ENCODE results near the gene GNL1. TPM values are rescaled to one million over a fixed set of nuclear protein-coding genes. Genes with fewer than 3 reads are reported as not detected.
"Not testable (repeated sequence)": the region's sequence is repeated elsewhere in the genome, so short reads cannot be mapped to it uniquely, and the experiment has no call there.

Gene GNL1
- total RNA-seq, 2 experiments from 2014 or later = 64.0 to 73.5 TPM

GRCh38 chr6:30517767-30518504, 38.4 kb downstream of the GNL1 start:
- not testable (repeated sequence) for H3K4me3 Mint-ChIP-seq; ATAC-seq; H3K9me3 Mint-ChIP-seq (ENCODE audit: low read depth); DNase-seq; H3K27me3 Mint-ChIP-seq
- CTCF ChIA-PET = interaction anchor here (0.7 to 4.4 kb wide), 7 partner anchors 9 to 35 kb away, joined by 3 to 42 read pairs (median 4); no protein-coding TSS in a partner anchor
- Mint-ChIP-seq H3K27ac (peak overlapping the region; percentile 34), H3K36me3 (peaks cover 18% of the 10 kb centered on the region), H3K4me1 (peaks cover 36% of the 10 kb centered on the region)

DNA sequence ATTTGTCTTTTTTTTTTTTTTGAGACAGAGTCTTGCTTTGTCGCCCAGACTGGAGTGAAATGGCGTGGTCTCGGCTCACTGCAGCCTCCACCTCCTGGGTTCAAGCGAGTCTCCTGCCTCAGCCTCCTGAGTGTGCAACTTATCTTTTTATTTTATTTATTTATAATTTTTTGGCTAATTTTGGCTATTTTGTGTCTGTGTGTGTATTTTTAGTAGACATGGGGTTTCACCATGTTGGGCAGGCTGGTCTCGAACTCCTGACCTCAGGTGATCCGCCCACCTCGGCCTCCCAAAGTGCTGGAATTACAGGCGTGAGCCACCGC, 39.6 kb downstream of the GNL1 start:
- not testable (repeated sequence) for ATAC-seq; H3K27me3 Mint-ChIP-seq; DNase-seq; H3K9me3 Mint-ChIP-seq (ENCODE audit: low read depth)
- H3K4me1 Mint-ChIP-seq = peaks cover 33% of the 10 kb centered on the region
- peak overlapping the region; percentile 74 for H3K4me3 Mint-ChIP-seq
- peak overlapping the region; percentile 92 for H3K27ac Mint-ChIP-seq
- H3K36me3 Mint-ChIP-seq = peaks cover 14% of the 10 kb centered on the region
- CTCF ChIA-PET = interaction anchor here (0.6 to 4.4 kb wide), 11 partner anchors 9 to 313 kb away, joined by 3 to 42 read pairs (median 3); no protein-coding TSS in a partner anchor

DNA sequence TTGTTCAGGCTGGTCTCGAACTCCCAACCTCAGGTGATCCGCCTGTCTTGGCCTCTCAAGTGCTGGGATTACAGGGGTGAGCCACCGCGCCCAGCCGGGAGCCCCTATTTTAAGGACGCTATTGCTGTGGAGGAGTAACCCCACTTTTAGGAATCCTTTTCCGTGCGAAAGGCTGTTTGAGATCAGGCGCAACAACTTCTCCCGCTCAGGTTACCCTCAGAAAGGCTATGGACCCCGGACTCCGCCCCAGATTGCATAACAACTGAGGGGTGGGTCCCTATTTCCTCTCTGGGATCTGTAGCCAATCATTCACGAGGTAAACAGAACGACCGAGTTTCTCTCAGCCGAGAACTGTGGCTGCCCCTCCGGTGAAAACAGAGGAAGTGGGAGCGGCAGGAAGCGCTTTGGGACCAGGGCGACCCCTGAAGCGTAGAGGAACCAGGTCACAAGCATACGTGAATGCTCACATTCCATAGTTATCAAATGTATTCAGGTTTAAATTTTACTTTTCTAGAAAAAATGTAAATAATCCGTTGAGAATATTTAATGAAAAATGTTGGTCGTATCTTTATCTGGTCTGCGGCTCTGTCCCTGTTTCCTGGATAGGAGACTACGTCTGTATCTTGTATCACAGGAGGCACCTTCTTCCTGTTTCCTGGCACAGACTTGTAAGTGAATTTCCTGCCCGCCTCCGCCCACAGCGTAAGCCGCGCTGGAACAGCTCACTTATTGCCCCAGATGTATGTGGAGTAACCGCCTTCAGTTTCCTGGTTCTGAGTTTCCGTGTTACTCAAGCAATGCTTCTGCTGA, 40.1 kb downstream of the GNL1 start:
- Mint-ChIP-seq H3K27ac (peak overlapping the region; percentile 92), H3K36me3 (peaks cover 14% of the 10 kb centered on the region), H3K4me1 (peaks cover 37% of the 10 kb centered on the region), H3K4me3 (peak overlapping the region; percentile 74), H3K27me3 (no peaks in the 10 kb centered on the region), H3K9me3 (ENCODE audit: low read depth) (no peaks in the 10 kb centered on the region)
- DNase-seq = peak; percentile 97
- CTCF ChIA-PET = interaction anchor here (0.6 to 4.4 kb wide), 11 partner anchors 10 to 313 kb away, joined by 3 to 42 read pairs (median 4); no protein-coding TSS in a partner anchor
- peak; percentile 94 for ATAC-seq

- H3K27me3 Mint-ChIP-seq = no peaks in the 10 kb centered on the region
- no peak for DNase-seq
- ATAC-seq = no peak
- H3K9me3 Mint-ChIP-seq (ENCODE audit: low read depth) = no peaks in the 10 kb centered on the region
- peaks cover 44% of the 10 kb centered on the region for H3K4me1 Mint-ChIP-seq
- H3K27ac Mint-ChIP-seq = peak overlapping the region; percentile 92
- peaks cover 12% of the 10 kb centered on the region for H3K36me3 Mint-ChIP-seq
- CTCF ChIA-PET = interaction anchor here (2.2 to 4.4 kb wide), 2 partner anchors 16 to 17 kb away, joined by 7 to 42 read pairs; no protein-coding TSS in a partner anchor
- peak overlapping the region; percentile 74 for H3K4me3 Mint-ChIP-seq
Measured at GRCh38 chr6:30515106-30515505, 41.2 kb downstream of the GNL1 start.

DNA sequence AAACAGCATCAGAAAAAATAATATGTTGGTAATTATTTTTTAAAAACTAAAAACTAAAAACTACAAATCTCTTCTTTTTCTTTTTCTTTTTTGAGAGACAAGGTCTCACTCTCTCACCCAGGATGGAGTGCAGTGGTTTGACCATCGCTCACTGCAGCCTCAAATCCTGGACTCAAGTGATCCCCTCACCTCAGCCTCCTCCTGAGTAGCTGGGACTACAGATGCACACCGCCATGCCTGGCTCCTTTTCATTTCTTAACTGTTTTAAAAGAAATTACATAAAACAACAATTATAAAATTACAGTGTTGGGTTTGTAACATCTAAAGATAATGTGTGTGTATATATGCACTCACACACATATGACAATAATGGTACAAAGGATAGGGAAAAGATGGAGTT, 42.8 kb downstream of the GNL1 start:
- Mint-ChIP-seq H3K9me3 (ENCODE audit: low read depth) (no peaks in the 10 kb centered on the region), H3K27me3 (no peaks in the 10 kb centered on the region), H3K4me1 (peaks cover 53% of the 10 kb centered on the region), H3K27ac (no peak overlapping the region), H3K36me3 (peaks cover 5% of the 10 kb centered on the region), H3K4me3 (no peak overlapping the region)
- no peak for ATAC-seq
- CTCF ChIA-PET = interaction anchor here (1.2 to 2.2 kb wide), 3 partner anchors 19 to 31 kb away, joined by 3 to 7 read pairs (median 3); no protein-coding TSS in a partner anchor
- no peak for DNase-seq

DNA sequence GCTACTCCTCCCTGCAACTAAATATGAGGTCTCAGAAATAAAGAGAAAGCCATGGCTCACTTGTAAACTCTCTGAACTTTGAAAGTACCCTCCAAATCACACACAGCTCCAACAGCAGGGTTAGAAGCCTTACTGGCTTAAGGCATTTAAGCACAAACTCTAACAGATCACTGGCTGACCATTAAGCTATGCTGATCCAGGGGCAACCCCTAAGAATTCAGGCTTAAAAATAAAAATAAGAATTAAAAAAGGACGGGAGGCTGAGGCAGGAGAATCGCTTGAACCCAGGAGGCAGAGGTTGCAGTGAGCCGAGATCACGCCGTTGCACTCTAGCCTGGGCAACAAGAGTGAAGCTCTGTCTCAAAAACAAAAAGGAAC, 45.1 kb downstream of the GNL1 start:
- ATAC-seq = no peak
- no peak overlapping the region for H3K27ac Mint-ChIP-seq

GRCh38 chr6:30510419-30511168, 45.7 kb downstream of the GNL1 start:
- CTCF ChIA-PET = interaction anchor here (0.8 to 4.7 kb wide), 11 partner anchors 10 to 144 kb away, joined by 3 to 39 read pairs (median 6); no protein-coding TSS in a partner anchor
- H3K27ac Mint-ChIP-seq = no peak overlapping the region
- no peak overlapping the region for H3K4me3 Mint-ChIP-seq

More for the DNA sequence above, 45.1 kb downstream of the GNL1 start:
- H3K36me3 Mint-ChIP-seq = peaks cover 2% of the 10 kb centered on the region
- no peaks in the 10 kb centered on the region for H3K9me3 Mint-ChIP-seq (ENCODE audit: low read depth)
- H3K27me3 Mint-ChIP-seq = no peaks in the 10 kb centered on the region
- peaks cover 57% of the 10 kb centered on the region for H3K4me1 Mint-ChIP-seq
- CTCF ChIA-PET = interaction anchor here (0.8 to 4.7 kb wide), 8 partner anchors 10 to 34 kb away, joined by 3 to 39 read pairs (median 6); no protein-coding TSS in a partner anchor
- no peak for DNase-seq
- H3K4me3 Mint-ChIP-seq = no peak overlapping the region

DNA sequence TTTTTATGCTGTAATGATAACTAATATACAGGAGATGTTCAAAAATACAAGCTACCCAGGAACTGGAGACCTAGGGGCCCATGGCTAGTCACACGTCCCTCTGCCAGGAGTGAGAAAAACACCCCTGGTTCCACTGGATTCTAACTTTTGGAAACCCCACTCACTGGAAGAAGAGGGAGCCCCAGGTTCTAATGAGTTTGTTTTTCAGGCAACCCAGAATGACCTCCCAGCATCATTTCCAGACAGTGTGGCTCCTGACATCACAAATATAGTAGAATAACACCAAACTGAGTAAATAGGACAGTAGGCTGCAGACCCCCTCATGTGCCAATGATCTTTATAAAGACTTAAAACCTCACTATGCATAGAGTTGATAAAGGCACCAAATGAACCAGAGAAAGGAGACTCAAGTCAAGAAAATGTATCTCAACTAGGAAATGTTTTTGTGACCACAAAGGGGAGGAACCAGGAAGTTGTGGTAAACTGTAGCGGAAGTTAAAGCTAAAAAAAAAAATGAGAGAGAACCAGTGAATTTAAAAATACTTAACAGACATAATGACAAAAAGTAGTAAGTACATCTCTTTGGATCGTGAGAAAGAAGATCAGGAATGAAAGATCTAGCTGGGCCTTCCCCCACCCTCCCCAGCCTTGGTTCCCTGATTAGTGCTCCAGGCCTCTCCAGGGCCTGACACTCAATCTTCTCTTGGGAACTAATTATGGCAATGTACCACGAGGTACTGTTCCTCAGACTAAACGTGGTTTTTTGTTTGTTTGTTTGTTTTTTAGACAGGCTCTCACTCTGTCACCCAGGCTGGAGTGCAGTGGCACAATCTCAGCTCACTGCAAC, 47.2 kb downstream of the GNL1 start:
- DNase-seq (no peak), ATAC-seq (peak; percentile 76)
- no peaks in the 10 kb centered on the region for H3K9me3 Mint-ChIP-seq (ENCODE audit: low read depth)
- H3K36me3 Mint-ChIP-seq = peaks cover 2% of the 10 kb centered on the region
- H3K27ac Mint-ChIP-seq = peak overlapping the region; percentile 90
- H3K4me1 Mint-ChIP-seq = peaks cover 46% of the 10 kb centered on the region
- CTCF ChIA-PET = interaction anchor here (0.9 to 4.7 kb wide), 13 partner anchors 8 to 145 kb away, joined by 3 to 39 read pairs (median 4); no protein-coding TSS in a partner anchor
- peak overlapping the region; percentile 48 for H3K4me3 Mint-ChIP-seq
- no peaks in the 10 kb centered on the region for H3K27me3 Mint-ChIP-seq

More at GRCh38 chr6:30510419-30511168, 45.7 kb downstream of the GNL1 start:
- Mint-ChIP-seq H3K4me1 (peaks cover 54% of the 10 kb centered on the region), H3K9me3 (ENCODE audit: low read depth) (no peaks in the 10 kb centered on the region), H3K36me3 (peaks cover 2% of the 10 kb centered on the region), H3K27me3 (no peaks in the 10 kb centered on the region)
- no peak for DNase-seq
- ATAC-seq = no peak

GRCh38 chr6:30507849-30508827, 48.2 kb downstream of the GNL1 start:
- Mint-ChIP-seq H3K9me3 (ENCODE audit: low read depth) (no peaks in the 10 kb centered on the region), H3K36me3 (peaks cover 2% of the 10 kb centered on the region), H3K27ac (peak overlapping the region; percentile 90), H3K4me3 (peak overlapping the region; percentile 48), H3K4me1 (peaks cover 46% of the 10 kb centered on the region), H3K27me3 (no peaks in the 10 kb centered on the region)
- peak; percentile 21 for ATAC-seq
- CTCF ChIA-PET = interaction anchor here (1.0 to 4.7 kb wide), 9 partner anchors 10 to 90 kb away, joined by 3 to 39 read pairs (median 9); no protein-coding TSS in a partner anchor
- no peak for DNase-seq

DNA sequence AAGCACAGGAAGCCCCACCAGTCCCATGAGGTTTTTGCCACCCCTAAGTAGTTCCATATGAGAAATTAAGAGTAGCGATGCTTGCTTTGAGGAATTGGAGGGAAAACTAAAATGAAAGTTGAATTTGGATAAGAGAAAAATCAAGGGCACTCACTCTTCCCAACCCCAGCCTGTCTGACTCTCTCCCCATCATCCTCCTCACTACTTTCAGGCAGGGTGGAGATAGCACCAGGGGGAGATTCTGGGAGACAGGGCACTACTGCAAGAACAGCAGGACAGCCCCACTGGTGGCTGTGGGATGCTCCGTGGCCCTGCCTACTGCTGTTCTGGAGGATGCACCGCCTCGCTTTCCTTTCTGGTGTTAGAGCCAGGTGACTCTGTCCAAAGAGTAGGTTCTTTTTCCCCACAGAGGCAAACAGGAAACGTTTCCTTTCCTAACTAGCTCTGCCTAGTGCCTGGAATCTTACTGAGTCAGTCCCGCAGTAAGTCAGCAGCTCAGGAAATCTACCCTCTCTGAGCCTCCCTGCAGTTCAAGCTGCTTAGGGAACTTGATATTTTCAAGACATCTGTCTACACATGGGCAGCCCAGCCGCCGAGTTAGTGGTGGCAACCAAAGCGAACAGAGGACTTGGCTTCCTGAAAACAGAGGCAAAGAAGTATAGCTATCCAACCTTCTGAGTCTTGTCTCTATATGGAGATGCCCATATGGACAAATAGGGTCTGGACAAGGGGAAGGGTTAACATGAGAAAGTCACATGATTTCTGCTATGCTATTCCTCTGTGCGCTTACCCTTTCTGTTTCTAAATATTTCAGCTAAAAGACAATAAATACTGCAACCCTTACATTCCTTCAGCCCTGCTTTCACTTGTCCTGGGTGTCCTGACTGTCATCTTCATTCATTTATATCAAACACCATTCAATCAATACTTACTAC, 55.6 kb downstream of the GNL1 start:
- Mint-ChIP-seq H3K27me3 (no peaks in the 10 kb centered on the region), H3K27ac (no peak overlapping the region), H3K4me3 (peak overlapping the region; percentile 30), H3K36me3 (no peaks in the 10 kb centered on the region), H3K9me3 (ENCODE audit: low read depth) (no peaks in the 10 kb centered on the region), H3K4me1 (peaks cover 25% of the 10 kb centered on the region)
- DNase-seq = no peak
- CTCF ChIA-PET = interaction anchor here (0.6 to 6.9 kb wide), 16 partner anchors 8 to 480 kb away, joined by 3 to 37 read pairs (median 4); no protein-coding TSS in a partner anchor
- peak; percentile 14 for ATAC-seq
